Mesothelial cell of epicardium (in vitro differentiated cells): Measurements from ENCODE around the gene RNF130. TPM values are rescaled to one million over a fixed set of nuclear protein-coding genes. Genes with fewer than 3 reads are reported as not detected.

Experiments
- DNase-seq, 2 experiments: peaks; one replicate each; pipeline ENCODE4 v3.0.0; 2021; ENCODE audit warnings: low spot score in 2 of 2; ENCODE audit not compliant: unreplicated experiment in 2 of 2
- H3K27ac Mint-ChIP-seq: 2 replicates; pipeline ENCODE4 v1.8.0; 2021; ENCODE audit warnings: mixed read lengths
- H3K27me3 Mint-ChIP-seq: 2 replicates; pipeline ENCODE4 v1.8.0; 2021; ENCODE audit warnings: low read depth, mixed read lengths
- H3K36me3 Mint-ChIP-seq: 2 replicates; pipeline ENCODE4 v1.8.0; 2021; ENCODE audit warnings: mixed read lengths
- H3K4me1 Mint-ChIP-seq: 2 replicates; pipeline ENCODE4 v1.8.0; 2021; ENCODE audit warnings: mixed read lengths
- H3K4me3 Mint-ChIP-seq: 2 replicates; pipeline ENCODE4 v1.8.0; 2021; ENCODE audit warnings: mild to moderate bottlenecking, moderate library complexity, mixed read lengths
- H3K9me3 Mint-ChIP-seq: 2 replicates; pipeline ENCODE4 v1.8.0; 2021; ENCODE audit warnings: mixed read lengths
- total RNA-seq: library from RNA; stranded (reverse); gene quantifications from 3 replicates; pipeline ENCODE4 v1.2.1, GENCODE V29; 2021
- TF ChIP-seq, protein P1 (sequence below): fragments of 200-600 bp; sonication (generic); IDR thresholded peaks from one replicate; pipeline ENCODE4 v1.5.0; 2021; ENCODE audit warnings: antibody characterized with exemption; ENCODE audit not compliant: unreplicated experiment

RNF130 gene, protein sequence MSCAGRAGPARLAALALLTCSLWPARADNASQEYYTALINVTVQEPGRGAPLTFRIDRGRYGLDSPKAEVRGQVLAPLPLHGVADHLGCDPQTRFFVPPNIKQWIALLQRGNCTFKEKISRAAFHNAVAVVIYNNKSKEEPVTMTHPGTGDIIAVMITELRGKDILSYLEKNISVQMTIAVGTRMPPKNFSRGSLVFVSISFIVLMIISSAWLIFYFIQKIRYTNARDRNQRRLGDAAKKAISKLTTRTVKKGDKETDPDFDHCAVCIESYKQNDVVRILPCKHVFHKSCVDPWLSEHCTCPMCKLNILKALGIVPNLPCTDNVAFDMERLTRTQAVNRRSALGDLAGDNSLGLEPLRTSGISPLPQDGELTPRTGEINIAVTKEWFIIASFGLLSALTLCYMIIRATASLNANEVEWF
- 44.9 to 46.8 TPM (median 44.9 TPM) in 3 replicates for total RNA-seq

DNA sequence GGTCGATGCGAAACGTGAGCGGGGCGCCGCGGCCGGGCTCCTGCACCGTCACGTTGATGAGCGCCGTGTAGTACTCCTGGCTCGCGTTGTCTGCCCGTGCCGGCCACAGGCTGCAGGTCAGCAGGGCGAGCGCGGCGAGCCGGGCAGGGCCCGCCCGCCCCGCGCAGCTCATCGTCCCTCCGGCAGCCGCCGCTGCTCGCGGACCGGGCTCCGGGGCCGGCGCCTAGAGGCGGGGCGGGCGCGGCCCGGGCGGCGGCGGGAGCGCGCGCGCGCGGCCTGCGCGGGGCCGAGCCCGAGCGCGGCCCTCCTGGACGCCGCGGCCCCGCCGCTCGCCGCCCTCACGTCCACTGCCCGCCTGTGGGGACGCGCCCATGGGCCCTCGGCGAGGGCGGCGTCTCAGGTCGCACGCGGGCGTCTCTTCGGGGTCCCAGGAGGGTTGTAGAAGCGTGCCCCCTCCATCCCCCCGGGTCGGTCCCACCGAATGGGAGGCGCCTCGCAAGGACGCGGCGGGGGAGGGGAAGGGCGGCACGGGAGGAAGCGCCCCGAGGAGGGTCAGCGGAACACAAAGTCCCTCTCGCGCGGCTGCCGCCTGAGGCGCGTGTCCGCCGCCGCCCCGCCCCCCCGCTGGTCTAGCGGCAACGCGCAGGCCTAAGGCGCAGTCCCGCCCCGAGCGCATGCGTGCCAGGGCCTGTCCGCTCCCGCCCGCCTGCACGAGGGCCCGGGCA is at the start of gene RNF130:
Gene RNF130, minus strand, starts transcription at position 229 of the 725 bp plus-strand sequence. Its CDS starts 57 bp downstream, at position 172.
- Mint-ChIP-seq H3K27ac (peak within 1 kb of the TSS; percentile 85), H3K4me3 (peak within 1 kb of the TSS; percentile 84), H3K36me3 (no peaks in the 10 kb centered on the region), H3K27me3 (peaks cover 4% of the 10 kb centered on the region), H3K9me3 (no peaks in the 10 kb centered on the region), H3K4me1 (peaks cover 33% of the 10 kb centered on the region)
- DNase-seq: peak; percentile 92 to 93
- TF ChIP-seq, protein P1, sequence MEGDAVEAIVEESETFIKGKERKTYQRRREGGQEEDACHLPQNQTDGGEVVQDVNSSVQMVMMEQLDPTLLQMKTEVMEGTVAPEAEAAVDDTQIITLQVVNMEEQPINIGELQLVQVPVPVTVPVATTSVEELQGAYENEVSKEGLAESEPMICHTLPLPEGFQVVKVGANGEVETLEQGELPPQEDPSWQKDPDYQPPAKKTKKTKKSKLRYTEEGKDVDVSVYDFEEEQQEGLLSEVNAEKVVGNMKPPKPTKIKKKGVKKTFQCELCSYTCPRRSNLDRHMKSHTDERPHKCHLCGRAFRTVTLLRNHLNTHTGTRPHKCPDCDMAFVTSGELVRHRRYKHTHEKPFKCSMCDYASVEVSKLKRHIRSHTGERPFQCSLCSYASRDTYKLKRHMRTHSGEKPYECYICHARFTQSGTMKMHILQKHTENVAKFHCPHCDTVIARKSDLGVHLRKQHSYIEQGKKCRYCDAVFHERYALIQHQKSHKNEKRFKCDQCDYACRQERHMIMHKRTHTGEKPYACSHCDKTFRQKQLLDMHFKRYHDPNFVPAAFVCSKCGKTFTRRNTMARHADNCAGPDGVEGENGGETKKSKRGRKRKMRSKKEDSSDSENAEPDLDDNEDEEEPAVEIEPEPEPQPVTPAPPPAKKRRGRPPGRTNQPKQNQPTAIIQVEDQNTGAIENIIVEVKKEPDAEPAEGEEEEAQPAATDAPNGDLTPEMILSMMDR: no peak

DNA sequence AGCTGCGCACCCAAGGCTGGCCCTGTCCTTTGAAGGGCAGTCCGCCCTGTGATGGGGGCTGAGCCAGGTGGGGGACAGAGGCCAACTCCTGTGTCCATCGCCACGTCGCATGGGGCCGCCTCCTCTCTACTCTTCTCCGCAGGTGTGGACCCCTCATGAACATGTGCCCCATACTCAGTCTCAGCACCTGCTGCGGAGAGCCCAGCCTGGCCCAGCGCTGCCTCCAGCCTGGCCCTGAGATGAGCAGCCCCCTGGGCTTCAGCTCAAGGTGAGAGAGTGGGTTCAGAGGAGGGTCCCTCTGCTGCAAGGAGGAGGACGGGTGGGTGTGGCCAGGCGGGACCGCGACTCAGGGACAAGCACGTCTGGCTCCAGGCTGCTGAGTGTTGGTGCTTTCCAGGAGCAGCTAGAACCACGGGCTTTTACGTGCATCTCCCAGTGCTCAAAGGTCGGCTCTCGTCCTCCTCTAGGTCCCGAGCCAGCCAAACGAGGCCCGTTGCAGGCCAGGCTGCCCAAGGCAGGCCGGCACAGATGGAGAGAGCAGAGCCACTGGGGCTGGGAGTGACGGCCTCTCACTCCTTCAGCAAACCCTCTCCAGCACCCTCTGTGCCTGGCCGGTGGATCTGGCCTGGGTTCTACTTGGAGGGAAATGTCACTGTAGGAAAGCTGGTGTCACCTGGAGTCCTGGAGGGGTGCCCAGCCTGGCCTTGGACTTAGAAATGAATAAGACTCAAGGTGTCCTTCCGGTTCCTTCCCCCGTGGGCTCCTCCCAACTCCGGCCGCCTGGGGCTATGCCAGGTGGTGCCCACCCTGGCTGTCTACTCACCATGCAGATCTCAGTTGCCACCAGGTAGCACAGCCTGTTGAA is 48.9 kb upstream of the RNF130 start:
- TF ChIP-seq, protein P1: no peak
- Mint-ChIP-seq H3K27ac (no peak overlapping the region), H3K4me3 (no peak overlapping the region), H3K36me3 (no peaks in the 10 kb centered on the region), H3K9me3 (no peaks in the 10 kb centered on the region), H3K27me3 (peaks cover 2% of the 10 kb centered on the region), H3K4me1 (peaks cover 2% of the 10 kb centered on the region)
- DNase-seq: peak in 1 of 2 experiments; percentile 15

DNA sequence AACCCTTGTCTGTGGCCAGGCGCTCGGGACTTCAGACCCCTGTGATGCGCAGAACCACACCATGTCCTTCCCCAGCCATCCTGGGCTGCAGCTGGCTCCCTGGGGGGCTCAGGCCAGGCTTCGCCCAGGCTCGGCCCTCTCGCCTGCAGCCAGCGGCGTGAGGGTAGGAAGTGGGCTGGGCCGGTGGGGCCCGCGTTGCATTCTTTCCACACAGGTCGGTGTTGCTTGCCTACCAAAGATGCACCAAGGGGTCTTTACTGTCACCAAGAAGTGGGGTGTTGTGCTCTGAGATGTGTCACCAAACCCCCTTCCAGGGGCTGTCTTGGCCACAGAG is 48.3 kb upstream of the RNF130 start:
- no peak for DNase-seq
- Mint-ChIP-seq H3K4me1 (peaks cover 2% of the 10 kb centered on the region), H3K4me3 (no peak overlapping the region), H3K36me3 (no peaks in the 10 kb centered on the region), H3K27ac (no peak overlapping the region), H3K27me3 (peaks cover 2% of the 10 kb centered on the region), H3K9me3 (no peaks in the 10 kb centered on the region)
- TF ChIP-seq, protein P1: no peak

DNA sequence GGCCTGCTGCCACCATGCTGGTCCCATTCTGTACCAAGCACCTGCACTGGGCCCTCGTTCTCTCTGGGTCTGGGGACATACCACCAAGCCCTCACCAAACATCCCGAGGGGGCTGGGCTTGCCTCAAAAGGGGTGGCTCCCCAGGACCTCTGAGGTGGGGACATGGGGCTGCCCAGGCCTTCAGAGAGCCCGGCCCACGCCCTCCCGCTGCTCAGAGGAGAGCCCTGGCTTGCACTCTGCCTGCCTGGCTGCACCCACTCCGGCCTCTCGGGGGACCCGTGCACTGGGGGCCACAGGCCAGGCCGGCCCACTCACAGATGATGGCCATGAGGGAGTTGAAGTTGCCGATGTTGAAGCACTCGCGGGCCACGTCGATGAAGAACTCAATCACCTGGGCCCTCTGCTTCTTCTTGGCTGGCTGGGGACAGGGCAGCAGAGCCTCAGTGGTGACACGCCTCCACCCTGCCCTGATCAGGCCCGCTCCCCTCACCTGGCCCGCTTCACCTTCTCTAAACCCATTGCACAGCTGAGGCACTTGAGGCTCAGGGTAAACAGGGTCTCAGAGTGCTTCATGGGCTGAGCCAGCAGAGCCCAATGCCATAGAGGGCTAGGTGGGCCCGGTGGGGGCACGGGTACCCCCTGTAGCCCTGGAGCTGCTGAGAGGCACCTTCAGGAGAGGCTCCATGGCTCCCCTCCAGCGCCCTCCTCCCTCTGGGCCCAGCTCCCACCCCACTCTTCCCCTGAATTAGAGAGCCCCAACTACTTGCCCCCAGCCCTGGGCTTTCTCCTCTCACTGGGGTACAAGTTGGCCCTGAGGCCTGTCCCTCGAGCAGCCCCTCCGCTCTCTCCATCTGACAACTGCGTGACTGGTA is 47.7 kb upstream of the RNF130 start:
- Mint-ChIP-seq H3K4me1 (peaks cover 2% of the 10 kb centered on the region), H3K27me3 (peaks cover 2% of the 10 kb centered on the region), H3K27ac (no peak overlapping the region), H3K9me3 (no peaks in the 10 kb centered on the region), H3K4me3 (no peak overlapping the region), H3K36me3 (no peaks in the 10 kb centered on the region)
- TF ChIP-seq, protein P1: no peak
- DNase-seq: peak in 1 of 2 experiments; percentile 16

DNA sequence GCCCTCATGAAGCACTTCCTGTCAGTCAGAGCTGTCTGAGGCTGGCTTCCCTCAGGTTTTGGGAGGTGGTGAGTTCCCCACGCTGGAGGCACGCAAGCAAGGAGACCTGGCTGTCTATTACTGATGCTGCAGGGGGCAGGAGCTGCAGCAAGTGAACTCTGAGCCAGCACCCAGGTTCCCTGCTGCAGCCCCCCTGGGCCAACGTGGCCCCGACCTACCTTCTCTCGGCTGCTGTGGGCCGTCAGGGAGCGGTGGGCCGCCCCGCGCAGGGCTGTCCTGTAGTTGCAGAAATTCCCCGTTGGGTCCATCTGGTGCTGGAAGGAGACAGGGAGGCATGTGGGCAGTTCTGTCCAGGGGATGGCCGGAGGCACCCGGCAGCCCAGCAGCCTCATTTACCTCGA is 46.8 kb upstream of the RNF130 start:
- Mint-ChIP-seq H3K27ac (no peak overlapping the region), H3K27me3 (no peaks in the 10 kb centered on the region), H3K9me3 (no peaks in the 10 kb centered on the region), H3K4me1 (no peaks in the 10 kb centered on the region), H3K4me3 (no peak overlapping the region), H3K36me3 (no peaks in the 10 kb centered on the region)
- TF ChIP-seq, protein P1: no peak
- no peak for DNase-seq
